ENCODE measurements around the gene ATL2. TPM values are rescaled to one million over a fixed set of nuclear protein-coding genes. Genes with fewer than 3 reads are reported as not detected.

The ATL2 gene
- total RNA-seq, 4 donors from 2014 or later: 60.1 to 130 (median 108) TPM

- TF ChIP-seq CTCF (IDR thresholded peaks at IDR 0.05 in 4 of 5, conservative IDR thresholded peaks at IDR 0.05 in 1 of 5) (no peak), POLR2A (IDR thresholded peaks at IDR 0.05) (no peak)
- Histone ChIP-seq H3K9me3 (no peaks in the 10 kb centered on the region), H3K4me1 (peaks cover 11 to 37% of the 10 kb centered on the region in 2 donors), H3K27me3 (no peaks in the 10 kb centered on the region), H3K4me3 (no peak overlapping the region), H3K36me3 (no peaks in the 10 kb centered on the region), H3K27ac (peak overlapping the region; percentile 45 to 60 (median 58))
- in situ Hi-C loops (cut with MboI; ENCODE audit: low sequenced_read_pairs in 4 of 4) (no loop called here), intact Hi-C loops (cut with DNase I; ENCODE audit: low total_unique reads) (no loop called here)
- peak; percentile 40 to 42 for ATAC-seq
- DNase-seq: peak in 1 of 2 donors; percentile 60
Measured at GRCh38 chr2:38406597-38407110, 29.6 kb upstream of the ATL2 start.

GRCh38 chr2:38405917-38406596 lies 29.0 kb upstream of the ATL2 start:
- in situ Hi-C loops (cut with MboI; ENCODE audit: low sequenced_read_pairs in 4 of 4) (no loop called here), intact Hi-C loops (cut with DNase I; ENCODE audit: low total_unique reads) (no loop called here)
- ATAC-seq (no peak), DNase-seq (no peak)
- no peak overlapping the region for H3K4me3 ChIP-seq
- peak overlapping the region; percentile 45 to 60 (median 58) for H3K27ac ChIP-seq
- H3K4me1 ChIP-seq: peaks cover 11 to 37% of the 10 kb centered on the region in 2 donors
- no peaks in the 10 kb centered on the region for H3K9me3 ChIP-seq
- no peaks in the 10 kb centered on the region for H3K36me3 ChIP-seq
- no peak for TF ChIP-seq POLR2A (IDR thresholded peaks at IDR 0.05)
- TF ChIP-seq CTCF (IDR thresholded peaks at IDR 0.05 in 4 of 5, conservative IDR thresholded peaks at IDR 0.05 in 1 of 5): no peak
- no peaks in the 10 kb centered on the region for H3K27me3 ChIP-seq

- Histone ChIP-seq H3K9me3 (no peaks in the 10 kb centered on the region), H3K36me3 (no peaks in the 10 kb centered on the region), H3K27me3 (no peaks in the 10 kb centered on the region), H3K4me1 (no peaks in the 10 kb centered on the region), H3K4me3 (no peak overlapping the region), H3K27ac (no peak overlapping the region)
- DNase-seq: no peak
- TF ChIP-seq CTCF (IDR thresholded peaks at IDR 0.05 in 4 of 5, conservative IDR thresholded peaks at IDR 0.05 in 1 of 5) (no peak), POLR2A (IDR thresholded peaks at IDR 0.05) (no peak)
- in situ Hi-C loops (cut with MboI; ENCODE audit: low sequenced_read_pairs in 4 of 4) (no loop called here), intact Hi-C loops (cut with DNase I; ENCODE audit: low total_unique reads) (no loop called here)
- ATAC-seq: no peak
Measured at GRCh38 chr2:38400513-38400912, 23.4 kb upstream of the ATL2 start.

GRCh38 chr2:38398739-38399138 lies 21.7 kb upstream of the ATL2 start:
- intact Hi-C loops (cut with DNase I; ENCODE audit: low total_unique reads): no loop called here
- in situ Hi-C loops (cut with MboI; ENCODE audit: low sequenced_read_pairs in 4 of 4): loop anchor here in 1 of 4 donors (25.0 kb wide), 1 partner anchor 339 kb away; no protein-coding TSS in a partner anchor
- no peaks in the 10 kb centered on the region for H3K4me1 ChIP-seq

More at GRCh38 chr2:38398739-38399138, 21.7 kb upstream of the ATL2 start:
- TF ChIP-seq CTCF (IDR thresholded peaks at IDR 0.05 in 4 of 5, conservative IDR thresholded peaks at IDR 0.05 in 1 of 5): no peak
- TF ChIP-seq POLR2A (IDR thresholded peaks at IDR 0.05): no peak
- H3K27ac ChIP-seq: no peak overlapping the region
- ATAC-seq: no peak
- H3K4me3 ChIP-seq: no peak overlapping the region
- H3K36me3 ChIP-seq: no peaks in the 10 kb centered on the region
- no peaks in the 10 kb centered on the region for H3K9me3 ChIP-seq
- no peak for DNase-seq
- H3K27me3 ChIP-seq: no peaks in the 10 kb centered on the region

All from gastrocnemius medialis (tissue), 4 donors.